Activated effector memory CD4-positive, alpha-beta T cell treated with anti-CD3 and anti-CD28 coated beads, Interleukin-2, amount 50 U/mL, for 16 hours (primary cell): Measurements from ENCODE around the gene TBRG1.

Source experiments
- DNase-seq: peaks from one replicate; pipeline ENCODE4 v3.0.0-alpha.2; 2020

TBRG1 gene

GRCh38 chr11:124623861-124624525, 1.3 kb downstream of the TBRG1 start:
- no peak for DNase-seq

GRCh38 chr11:124625504-124626168, 3.0 kb downstream of the TBRG1 start:
- no peak for DNase-seq

GRCh38 chr11:124627546-124627945, 4.9 kb downstream of the TBRG1 start:
- DNase-seq = no peak

- DNase-seq = no peak
Observed at GRCh38 chr11:124629961-124630360, 7.3 kb downstream of the TBRG1 start.

GRCh38 chr11:124633355-124633754, 10.7 kb downstream of the TBRG1 start:
- no peak for DNase-seq

- DNase-seq = no peak
Observed at GRCh38 chr11:124635932-124636331, 13.3 kb downstream of the TBRG1 start.

GRCh38 chr11:124638500-124638899, 15.8 kb downstream of the TBRG1 start:
- no peak for DNase-seq

GRCh38 chr11:124639186-124639585, 16.5 kb downstream of the TBRG1 start:
- no peak for DNase-seq

GRCh38 chr11:124640666-124641065, 18.0 kb downstream of the TBRG1 start:
- DNase-seq = no peak

GRCh38 chr11:124642628-124643027, 20.0 kb downstream of the TBRG1 start:
- DNase-seq = no peak

- DNase-seq = no peak
Observed at GRCh38 chr11:124643042-124643604, 20.5 kb downstream of the TBRG1 start.

- no peak for DNase-seq
Observed at GRCh38 chr11:124643605-124644425, 21.2 kb downstream of the TBRG1 start.

- DNase-seq = peak; percentile 74
Observed at GRCh38 chr11:124644426-124645280, 22.0 kb downstream of the TBRG1 start.

GRCh38 chr11:124646148-124646547, 23.5 kb downstream of the TBRG1 start:
- no peak for DNase-seq

- no peak for DNase-seq
Observed at GRCh38 chr11:124648610-124649009, 25.9 kb downstream of the TBRG1 start.

- DNase-seq = no peak
Observed at GRCh38 chr11:124656774-124657630, 34.3 kb downstream of the TBRG1 start.

GRCh38 chr11:124657904-124658303, 35.2 kb downstream of the TBRG1 start:
- DNase-seq = no peak

GRCh38 chr11:124658501-124658900, 35.8 kb downstream of the TBRG1 start:
- DNase-seq = no peak

- no peak for DNase-seq
Observed at GRCh38 chr11:124658986-124659385, 36.3 kb downstream of the TBRG1 start.

GRCh38 chr11:124661553-124661952, 38.9 kb downstream of the TBRG1 start:
- DNase-seq = no peak

- DNase-seq = no peak
Observed at GRCh38 chr11:124662106-124662505, 39.4 kb downstream of the TBRG1 start.

- DNase-seq = no peak
Observed at GRCh38 chr11:124663861-124664260, 41.2 kb downstream of the TBRG1 start.
